CD4-positive, alpha-beta T cell (primary cell): Measurements from ENCODE around the gene ZHX3. TPM values are rescaled to one million over a fixed set of nuclear protein-coding genes. Genes with fewer than 3 reads are reported as not detected.

Experiments used
- ATAC-seq: fragments of 200-7000 bp; cut with Tn5 transposase; one replicate; pipeline ENCODE4 v1.10.0; 2022; ENCODE audit warnings: mild to moderate bottlenecking; ENCODE audit not compliant: poor library complexity
- CTCF ChIA-PET: fragments of 350-600 bp; sonication (Branson Sonifier 250); formaldehyde crosslinking; loops from one replicate; lab custom pipeline; 2021; ENCODE audit warnings: antibody characterized with exemption, inconsistent platforms; lab: Charles Lee
- POLR2A ChIA-PET: fragments of 350-600 bp; sonication (Branson Sonifier 250); formaldehyde crosslinking; loops from one replicate; lab custom pipeline; 2021; ENCODE audit warnings: antibody characterized with exemption, inconsistent platforms; lab: Charles Lee
- DNase-seq, 14 experiments: peaks; one replicate each; pipeline ENCODE4 v3.0.0-alpha.2; 2013 to 2020; ENCODE audit warnings: mixed read lengths in 2 of 14
- H3K27ac ChIP-seq, 2 donors: one replicate each; pipeline versions ENCODE4 v1.5.1 to v1.7.0; 2013; ENCODE audit warnings: low read length in 2 of 2, low read depth in 1 of 2, mild to moderate bottlenecking in 1 of 2
- H3K27me3 ChIP-seq, 2 experiments: 1 replicate in 1 of 2; 2 replicates in 1 of 2; pipeline versions ENCODE4 v1.6.1 to v1.7.0; 2013; ENCODE audit warnings: low read length in 2 of 2, control low read depth in 1 of 2, mild to moderate bottlenecking in 1 of 2, moderate library complexity in 1 of 2; ENCODE audit not compliant: insufficient read depth in 2 of 2, control insufficient read depth in 1 of 2
- H3K36me3 ChIP-seq: one replicate; pipeline ENCODE4 v1.6.1; 2013; ENCODE audit warnings: low read length, control low read depth; ENCODE audit not compliant: insufficient read depth
- H3K4me1 ChIP-seq: one replicate; pipeline ENCODE4 v1.6.1; 2013; ENCODE audit warnings: low read length, control low read depth; ENCODE audit not compliant: insufficient read depth
- H3K4me3 ChIP-seq: one replicate; pipeline ENCODE4 v1.5.1; 2013; ENCODE audit warnings: mild to moderate bottlenecking, low read length, moderate library complexity
- H3K9me3 ChIP-seq, 2 experiments: 1 replicate in 1 of 2; 2 replicates in 1 of 2; pipeline versions ENCODE4 v1.6.1 to v1.7.0; 2013; ENCODE audit warnings: low read length in 2 of 2, mild to moderate bottlenecking in 2 of 2, control low read depth in 1 of 2, moderate library complexity in 1 of 2; ENCODE audit not compliant: control insufficient read depth in 1 of 2, insufficient read depth in 1 of 2
- H3K27ac Mint-ChIP-seq: one replicate; pipeline ENCODE4 v1.8.0; 2020; ENCODE audit warnings: mixed read lengths
- H3K27me3 Mint-ChIP-seq: one replicate; pipeline ENCODE4 v1.8.0; 2021; ENCODE audit warnings: mixed read lengths
- H3K36me3 Mint-ChIP-seq: one replicate; pipeline ENCODE4 v1.8.0; 2021; ENCODE audit warnings: low read depth, mixed read lengths
- H3K4me1 Mint-ChIP-seq: one replicate; pipeline ENCODE4 v1.8.0; 2021; ENCODE audit warnings: low read depth, mixed read lengths
- H3K4me3 Mint-ChIP-seq: one replicate; pipeline ENCODE4 v1.8.0; 2020; ENCODE audit warnings: mild to moderate bottlenecking, mixed read lengths
- H3K9me3 Mint-ChIP-seq: one replicate; pipeline ENCODE4 v1.8.0; 2020; ENCODE audit warnings: mixed read lengths
- intact Hi-C, 2 experiments: fragments of 100-400 bp; cut with DNase I in 1 of 2; cut with micrococcal nuclease in 1 of 2; formaldehyde crosslinking; loops; one replicate each; pipeline versions ENCODE4 v1.15.1 to v1.9.0; 2023 to 2025; cut with DNase I, micrococcal nuclease
- total RNA-seq, 174 experiments: library from RNA in 2 of 174; stranded (reverse) in 2 of 174; gene quantifications; one replicate each; pipeline ENCODE4 v1.2.3 and lab custom pipeline; 2021 to 2026
- TF ChIP-seq, protein P1 (sequence below): fragments of 200-600 bp; IDR thresholded peaks from one replicate; pipeline ENCODE4 v1.8.0; 2022; ENCODE audit warnings: antibody characterized with exemption, mild to moderate bottlenecking

Gene ZHX3
- total RNA-seq, 2 experiments from 2014 or later, result 6.6 to 7.6 TPM

- no peak overlapping the region for H3K4me3 Mint-ChIP-seq
- POLR2A ChIA-PET, result no interaction called here
Measured at GRCh38 chr20:41201760-41202159, 115.8 kb downstream of the ZHX3 start.

GRCh38 chr20:41200446-41201202 is 116.9 kb downstream of the ZHX3 start:
- Histone ChIP-seq H3K27me3 (no peaks in the 10 kb centered on the region), H3K36me3 (peaks cover 5% of the 10 kb centered on the region), H3K27ac (no peak overlapping the region), H3K9me3 (peaks cover 5 to 7% of the 10 kb centered on the region in 2 experiments), H3K4me3 (no peak overlapping the region), H3K4me1 (no peaks in the 10 kb centered on the region)
- no peak for DNase-seq
- Mint-ChIP-seq H3K36me3 (peaks cover 66% of the 10 kb centered on the region), H3K4me3 (no peak overlapping the region), H3K9me3 (peaks cover 6% of the 10 kb centered on the region), H3K27me3 (no peaks in the 10 kb centered on the region), H3K27ac (no peak overlapping the region), H3K4me1 (no peaks in the 10 kb centered on the region)
- ChIA-PET CTCF (no interaction called here), POLR2A (no interaction called here)
- ATAC-seq, result no peak
- TF ChIP-seq, protein P1, sequence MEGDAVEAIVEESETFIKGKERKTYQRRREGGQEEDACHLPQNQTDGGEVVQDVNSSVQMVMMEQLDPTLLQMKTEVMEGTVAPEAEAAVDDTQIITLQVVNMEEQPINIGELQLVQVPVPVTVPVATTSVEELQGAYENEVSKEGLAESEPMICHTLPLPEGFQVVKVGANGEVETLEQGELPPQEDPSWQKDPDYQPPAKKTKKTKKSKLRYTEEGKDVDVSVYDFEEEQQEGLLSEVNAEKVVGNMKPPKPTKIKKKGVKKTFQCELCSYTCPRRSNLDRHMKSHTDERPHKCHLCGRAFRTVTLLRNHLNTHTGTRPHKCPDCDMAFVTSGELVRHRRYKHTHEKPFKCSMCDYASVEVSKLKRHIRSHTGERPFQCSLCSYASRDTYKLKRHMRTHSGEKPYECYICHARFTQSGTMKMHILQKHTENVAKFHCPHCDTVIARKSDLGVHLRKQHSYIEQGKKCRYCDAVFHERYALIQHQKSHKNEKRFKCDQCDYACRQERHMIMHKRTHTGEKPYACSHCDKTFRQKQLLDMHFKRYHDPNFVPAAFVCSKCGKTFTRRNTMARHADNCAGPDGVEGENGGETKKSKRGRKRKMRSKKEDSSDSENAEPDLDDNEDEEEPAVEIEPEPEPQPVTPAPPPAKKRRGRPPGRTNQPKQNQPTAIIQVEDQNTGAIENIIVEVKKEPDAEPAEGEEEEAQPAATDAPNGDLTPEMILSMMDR, result no peak
- intact Hi-C loops, result no loop called here

More at GRCh38 chr20:41201760-41202159, 115.8 kb downstream of the ZHX3 start:
- TF ChIP-seq, protein P1, result no peak
- H3K4me1 ChIP-seq, result no peaks in the 10 kb centered on the region
- H3K27ac ChIP-seq, result no peak overlapping the region
- Mint-ChIP-seq H3K9me3 (peaks cover 6% of the 10 kb centered on the region), H3K27me3 (no peaks in the 10 kb centered on the region), H3K4me1 (no peaks in the 10 kb centered on the region), H3K27ac (no peak overlapping the region), H3K36me3 (peaks cover 60% of the 10 kb centered on the region)
- H3K4me3 ChIP-seq, result no peak overlapping the region
- peaks cover 5 to 7% of the 10 kb centered on the region in 2 experiments for H3K9me3 ChIP-seq
- peaks cover 5% of the 10 kb centered on the region for H3K36me3 ChIP-seq
- ATAC-seq (no peak), DNase-seq (no peak)
- H3K27me3 ChIP-seq, result no peaks in the 10 kb centered on the region
- intact Hi-C loops, result no loop called here
- CTCF ChIA-PET, result no interaction called here

DNA sequence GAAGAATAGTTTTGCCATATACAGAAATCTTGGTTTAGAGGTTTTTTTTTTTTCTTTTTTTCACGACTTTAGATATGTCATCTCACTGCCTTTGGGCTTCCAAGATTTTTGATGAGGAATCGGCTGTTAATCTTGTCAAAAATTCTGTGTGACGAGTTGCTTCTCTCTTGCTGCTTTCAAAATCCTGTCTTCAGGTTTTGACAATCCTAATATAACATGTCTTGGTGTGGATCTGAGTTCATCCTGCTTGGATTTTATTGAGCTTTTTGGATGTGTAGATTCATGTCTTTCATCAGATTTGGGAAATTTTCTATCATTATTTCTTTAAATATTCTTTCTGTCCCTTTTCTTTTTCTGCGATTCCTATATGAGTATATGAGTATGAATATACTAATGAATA is 119.1 kb downstream of the ZHX3 start:
- no peaks in the 10 kb centered on the region for H3K4me1 ChIP-seq
- no peaks in the 10 kb centered on the region for H3K27me3 ChIP-seq
- peaks cover 5 to 7% of the 10 kb centered on the region in 2 experiments for H3K9me3 ChIP-seq
- H3K27me3 Mint-ChIP-seq, result no peaks in the 10 kb centered on the region
- no peak for DNase-seq
- no peak overlapping the region for H3K27ac ChIP-seq
- TF ChIP-seq, protein P1, result no peak
- H3K4me1 Mint-ChIP-seq, result no peaks in the 10 kb centered on the region
- no peak for ATAC-seq
- POLR2A ChIA-PET, result no interaction called here
- H3K36me3 ChIP-seq, result no peaks in the 10 kb centered on the region
- H3K27ac Mint-ChIP-seq, result no peak overlapping the region
- intact Hi-C loops, result no loop called here
- CTCF ChIA-PET, result no interaction called here
- H3K9me3 Mint-ChIP-seq, result peaks cover 6% of the 10 kb centered on the region
- H3K4me3 ChIP-seq, result no peak overlapping the region
- H3K4me3 Mint-ChIP-seq, result no peak overlapping the region
- H3K36me3 Mint-ChIP-seq, result peaks cover 66% of the 10 kb centered on the region
